IPS-NIHi11 (cell line): ENCODE results near the gene CA6.
"Not testable (repeated sequence)": the region's sequence is repeated elsewhere in the genome, so short reads cannot be mapped to it uniquely, and the experiment has no call there.

Experiments
- DNase-seq: peaks from one replicate; pipeline ENCODE4 v3.0.0; 2012; ENCODE audit warnings: mixed read lengths, low spot score

The CA6 gene

GRCh38 chr1:8926707-8927694 lies 18.7 kb upstream of the CA6 start:
- no peak for DNase-seq

GRCh38 chr1:8930116-8930515 lies 15.6 kb upstream of the CA6 start:
- no peak for DNase-seq

GRCh38 chr1:8937051-8937450 lies 8.6 kb upstream of the CA6 start:
- DNase-seq: not testable (repeated sequence)

- DNase-seq: no peak
These were observed 8.0 kb upstream of the CA6 start for GRCh38 chr1:8937701-8938100.

GRCh38 chr1:8938232-8938999 lies 7.3 kb upstream of the CA6 start:
- DNase-seq: no peak

GRCh38 chr1:8939000-8939265 lies 6.7 kb upstream of the CA6 start:
- no peak for DNase-seq

- DNase-seq: no peak
These were observed 6.2 kb upstream of the CA6 start for GRCh38 chr1:8939362-8939995.

- DNase-seq: no peak
These were observed 3.8 kb upstream of the CA6 start for GRCh38 chr1:8941906-8942305.

GRCh38 chr1:8943498-8944405 lies 1.9 kb upstream of the CA6 start:
- DNase-seq: peak; percentile 81

GRCh38 chr1:8947127-8947691 lies 1.5 kb downstream of the CA6 start:
- DNase-seq: no peak

- no peak for DNase-seq
These were observed 4.6 kb downstream of the CA6 start for GRCh38 chr1:8950309-8950708.

- peak; percentile 42 for DNase-seq
These were observed 5.6 kb downstream of the CA6 start for GRCh38 chr1:8951231-8951630.

- DNase-seq: no peak
These were observed 9.7 kb downstream of the CA6 start for GRCh38 chr1:8955406-8955805.

GRCh38 chr1:8956461-8957349 lies 11.0 kb downstream of the CA6 start:
- no peak for DNase-seq

GRCh38 chr1:8962812-8963530 lies 17.3 kb downstream of the CA6 start:
- DNase-seq: peak; percentile 84

- no peak for DNase-seq
These were observed 18.3 kb downstream of the CA6 start for GRCh38 chr1:8963963-8964362.

GRCh38 chr1:8965121-8965820 lies 19.6 kb downstream of the CA6 start:
- no peak for DNase-seq

GRCh38 chr1:8966606-8967005 lies 20.9 kb downstream of the CA6 start:
- DNase-seq: no peak

GRCh38 chr1:8968902-8969301 lies 23.2 kb downstream of the CA6 start:
- DNase-seq: not testable (repeated sequence)
